HEK293 (cell line): ENCODE measurements around the gene PHLDB3.

Source experiments
- CTCF ChIA-PET: fragments of 350-600 bp; formaldehyde crosslinking; extraction: SDS; loops from one replicate; lab custom pipeline; 2021; ENCODE audit warnings: antibody characterized with exemption; lab: Yijun Ruan, JAX
- POLR2A ChIA-PET: fragments of 300-600 bp; formaldehyde crosslinking; extraction: SDS; loops from one replicate; lab custom pipeline; 2020; ENCODE audit warnings: antibody characterized with exemption, inconsistent platforms; lab: Yijun Ruan, JAX
- H3K27ac ChIP-seq: fragments of 200-500 bp; sonication (Bioruptor generic); 2 replicates; pipeline ENCODE4 v1.5.1; 2014; ENCODE audit warnings: low read depth, low read length, control low read depth, inconsistent platforms; ENCODE audit errors: extremely low read depth
- H3K36me3 ChIP-seq, 2 experiments: fragments of 200-500 bp in 1 of 2; sonication (Bioruptor generic) in 1 of 2; 1 replicate in 1 of 2; 2 replicates in 1 of 2; pipeline ENCODE4 v1.5.1; 2014 to 2017; ENCODE audit warnings: inconsistent platforms in 2 of 2, low read length in 2 of 2; ENCODE audit not compliant: control insufficient read depth in 2 of 2, insufficient read depth in 1 of 2
- H3K4me1 ChIP-seq: fragments of 200-500 bp; sonication (Bioruptor generic); 2 replicates; pipeline ENCODE4 v1.5.1; 2014; ENCODE audit warnings: mild to moderate bottlenecking, low read length, inconsistent platforms; ENCODE audit not compliant: control insufficient read depth, insufficient read depth
- H3K4me3 ChIP-seq: 2 replicates; pipeline ENCODE4 v1.5.1; 2011; ENCODE audit warnings: low read depth, mild to moderate bottlenecking, control low read depth, low read length, moderate library complexity
- H3K9me3 ChIP-seq: fragments of 200-500 bp; sonication (Bioruptor generic); 2 replicates; pipeline ENCODE4 v1.5.1; 2014; ENCODE audit warnings: low read depth, low read length, inconsistent platforms; ENCODE audit not compliant: control insufficient read depth, insufficient read depth
- ELK4 ChIP-seq: IDR thresholded peaks from 2 replicates; pipeline ENCODE4 v1.6.1; 2011; ENCODE audit warnings: mild to moderate bottlenecking, low read depth, low read length, borderline replicate concordance
- KLF16 ChIP-seq: fragments of 450-650 bp; formaldehyde crosslinking; IDR thresholded peaks from 2 replicates; pipeline ENCODE4 v1.5.1; 2017; ENCODE audit warnings: missing biosample characterization, missing genetic modification characterization
- KLF7 ChIP-seq: fragments of 450-650 bp; formaldehyde crosslinking; IDR thresholded peaks from 2 replicates; pipeline ENCODE4 v1.5.1; 2016; ENCODE audit warnings: missing biosample characterization, missing genetic modification characterization, borderline replicate concordance
- PATZ1 ChIP-seq: fragments of 450-650 bp; formaldehyde crosslinking; IDR thresholded peaks from 2 replicates; pipeline ENCODE4 v1.5.1; 2016; ENCODE audit warnings: missing biosample characterization, missing genetic modification characterization
- PRDM1 ChIP-seq: fragments of 450-650 bp; formaldehyde crosslinking; IDR thresholded peaks from 2 replicates; pipeline ENCODE4; 2016; ENCODE audit warnings: missing biosample characterization, missing genetic modification characterization
- PRDM2 ChIP-seq: fragments of 450-650 bp; formaldehyde crosslinking; IDR thresholded peaks from 2 replicates; pipeline ENCODE4 v1.5.1; 2016; ENCODE audit warnings: missing biosample characterization, missing genetic modification characterization, borderline replicate concordance
- REPIN1 ChIP-seq: fragments of 450-650 bp; formaldehyde crosslinking; IDR thresholded peaks from 2 replicates; pipeline ENCODE4 v1.5.1; 2017; ENCODE audit warnings: missing biosample characterization, missing genetic modification characterization, low read depth
- SCRT2 ChIP-seq: fragments of 450-650 bp; formaldehyde crosslinking; IDR thresholded peaks from 2 replicates; pipeline ENCODE4 v1.5.1; 2016; ENCODE audit warnings: missing biosample characterization, missing genetic modification characterization
- ZBTB48 ChIP-seq: fragments of 450-650 bp; formaldehyde crosslinking; IDR thresholded peaks from 2 replicates; pipeline ENCODE4 v1.5.1; 2016; ENCODE audit warnings: missing biosample characterization, missing genetic modification characterization
- ZEB2 ChIP-seq: fragments of 450-650 bp; formaldehyde crosslinking; IDR thresholded peaks from 2 replicates; pipeline ENCODE4 v1.5.1; 2016; ENCODE audit warnings: missing biosample characterization, missing genetic modification characterization
- ZNF140 ChIP-seq: fragments of 450-650 bp; formaldehyde crosslinking; IDR thresholded peaks from 2 replicates; pipeline ENCODE4 v1.5.1; 2016; ENCODE audit warnings: missing biosample characterization, missing genetic modification characterization
- ZNF146 ChIP-seq: fragments of 450-650 bp; formaldehyde crosslinking; IDR thresholded peaks from 2 replicates; pipeline ENCODE4 v1.5.1; 2016; ENCODE audit warnings: missing biosample characterization, missing genetic modification characterization
- ZNF175 ChIP-seq: fragments of 450-650 bp; formaldehyde crosslinking; IDR thresholded peaks from 2 replicates; pipeline ENCODE4 v1.5.1; 2016; ENCODE audit warnings: missing biosample characterization, missing genetic modification characterization
- ZNF239 ChIP-seq: fragments of 450-650 bp; formaldehyde crosslinking; IDR thresholded peaks from 2 replicates; pipeline ENCODE4 v1.5.1; 2016; ENCODE audit warnings: missing biosample characterization, missing genetic modification characterization
- ZNF354C ChIP-seq: fragments of 450-650 bp; formaldehyde crosslinking; IDR thresholded peaks from 2 replicates; pipeline ENCODE4 v1.5.1; 2016; ENCODE audit warnings: missing biosample characterization, missing genetic modification characterization, low read depth, borderline replicate concordance
- ZNF501 ChIP-seq: fragments of 450-650 bp; formaldehyde crosslinking; IDR thresholded peaks from 2 replicates; pipeline ENCODE4 v1.5.1; 2016; ENCODE audit warnings: missing biosample characterization, missing genetic modification characterization
- ZNF555 ChIP-seq: fragments of 450-650 bp; formaldehyde crosslinking; conservative IDR thresholded peaks from 2 replicates; pipeline ENCODE4 v1.5.1; 2017; ENCODE audit warnings: missing biosample characterization, mild to moderate bottlenecking, missing genetic modification characterization, inconsistent platforms
- ZNF571 ChIP-seq: fragments of 450-650 bp; formaldehyde crosslinking; IDR thresholded peaks from 2 replicates; pipeline ENCODE4 v1.5.0; 2017; ENCODE audit warnings: missing biosample characterization, missing genetic modification characterization
- ZNF580 ChIP-seq: fragments of 450-650 bp; formaldehyde crosslinking; IDR thresholded peaks from 2 replicates; pipeline ENCODE4 v1.5.1; 2016; ENCODE audit warnings: missing biosample characterization, missing genetic modification characterization
- ZNF585B ChIP-seq: fragments of 450-650 bp; formaldehyde crosslinking; IDR thresholded peaks from 2 replicates; pipeline ENCODE4 v1.5.1; 2016; ENCODE audit warnings: missing biosample characterization, missing genetic modification characterization
- ZNF747 ChIP-seq: fragments of 450-650 bp; formaldehyde crosslinking; IDR thresholded peaks from 2 replicates; pipeline ENCODE4 v1.5.1; 2016; ENCODE audit warnings: missing biosample characterization, missing genetic modification characterization
- ZSCAN4 ChIP-seq: fragments of 450-650 bp; formaldehyde crosslinking; IDR thresholded peaks from 2 replicates; pipeline ENCODE4 v1.5.1; 2017; ENCODE audit warnings: missing biosample characterization, missing genetic modification characterization

PHLDB3 gene

GRCh38 chr19:43505186-43505456 is 575 bp upstream of the PHLDB3 start (continued):
- TF ChIP-seq ZSCAN4 (tag by site-specific recombination) (no peak), PRDM1 (tag by site-specific recombination) (peak; percentile 92), ZNF501 (tag by site-specific recombination) (no peak), ZNF354C (no peak), REPIN1 (tag by site-specific recombination) (no peak)

GRCh38 chr19:43503501-43504425 is 783 bp downstream of the PHLDB3 start:
- peaks cover 9 to 20% of the 10 kb centered on the region in 2 experiments; a peak in 2 of 3 replicates for H3K36me3 ChIP-seq
- peak overlapping the region; percentile 78 for H3K4me3 ChIP-seq
- H3K4me1 ChIP-seq: peaks cover 15% of the 10 kb centered on the region; the same call in 1 of the 2 replicates
- ChIA-PET CTCF (interaction anchor here (0.6 to 11.9 kb wide), 14 partner anchors 9 to 1653 kb away, joined by 3 to 97 read pairs (median 4); no protein-coding TSS in a partner anchor), POLR2A (interaction anchor here (0.7 to 2.2 kb wide), 20 partner anchors 8 to 92 kb away, joined by 4 to 22 read pairs (median 7); partner anchors contain the start of genes ETHE1, IRGQ, ZNF575 and ZNF576)
- H3K27ac ChIP-seq: peak overlapping the region; percentile 77
- no peaks in the 10 kb centered on the region for H3K9me3 ChIP-seq
- TF ChIP-seq PRDM2 (peak; percentile 82; the same call in 1 of the 2 replicates), ZBTB48 (tag by site-specific recombination) (peak; percentile 62; the same call in 1 of the 2 replicates), ZNF239 (peak; percentile 65), ZNF747 (tag by site-specific recombination) (no peak), ZNF580 (no peak), KLF7 (no peak), ZNF555 (tag by site-specific recombination) (no peak), ZNF175 (no peak), ZNF571 (no peak), ZEB2 (tag by site-specific recombination) (peak; percentile 98), KLF16 (tag by site-specific recombination) (no peak), ELK4 (no peak), ZNF585B (no peak), ZNF140 (no peak), SCRT2 (peak; percentile 91), PATZ1 (peak; percentile 90), ZNF146 (tag by site-specific recombination) (no peak)
